ENCODE data around the gene SARDH. TPM values are rescaled to one million over a fixed set of nuclear protein-coding genes. Genes with fewer than 3 reads are reported as not detected.

Gene SARDH
- total RNA-seq, 4 donors from 2014 or later = 0.32 to 0.98 (median 0.44) TPM; not detected in 1

- Histone ChIP-seq H3K36me3 (no peaks in the 10 kb centered on the region), H3K9me3 (no peaks in the 10 kb centered on the region), H3K4me1 (no peaks in the 10 kb centered on the region), H3K27me3 (peaks cover 19% of the 10 kb centered on the region), H3K27ac (no peak overlapping the region), H3K4me3 (no peak overlapping the region)
- no peak for DNase-seq (ENCODE audit: low spot score in 2 of 2)
- WGBS = 94% methylated on average over 23 of the region's 25 CpGs
- no peak for TF ChIP-seq EP300 (IDR thresholded peaks at IDR 0.05)
- no peak for TF ChIP-seq POLR2A (IDR thresholded peaks at IDR 0.05)
- TF ChIP-seq, protein P1, sequence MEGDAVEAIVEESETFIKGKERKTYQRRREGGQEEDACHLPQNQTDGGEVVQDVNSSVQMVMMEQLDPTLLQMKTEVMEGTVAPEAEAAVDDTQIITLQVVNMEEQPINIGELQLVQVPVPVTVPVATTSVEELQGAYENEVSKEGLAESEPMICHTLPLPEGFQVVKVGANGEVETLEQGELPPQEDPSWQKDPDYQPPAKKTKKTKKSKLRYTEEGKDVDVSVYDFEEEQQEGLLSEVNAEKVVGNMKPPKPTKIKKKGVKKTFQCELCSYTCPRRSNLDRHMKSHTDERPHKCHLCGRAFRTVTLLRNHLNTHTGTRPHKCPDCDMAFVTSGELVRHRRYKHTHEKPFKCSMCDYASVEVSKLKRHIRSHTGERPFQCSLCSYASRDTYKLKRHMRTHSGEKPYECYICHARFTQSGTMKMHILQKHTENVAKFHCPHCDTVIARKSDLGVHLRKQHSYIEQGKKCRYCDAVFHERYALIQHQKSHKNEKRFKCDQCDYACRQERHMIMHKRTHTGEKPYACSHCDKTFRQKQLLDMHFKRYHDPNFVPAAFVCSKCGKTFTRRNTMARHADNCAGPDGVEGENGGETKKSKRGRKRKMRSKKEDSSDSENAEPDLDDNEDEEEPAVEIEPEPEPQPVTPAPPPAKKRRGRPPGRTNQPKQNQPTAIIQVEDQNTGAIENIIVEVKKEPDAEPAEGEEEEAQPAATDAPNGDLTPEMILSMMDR (IDR thresholded peaks at IDR 0.05) = no peak
- TF ChIP-seq POLR2AphosphoS5 (IDR thresholded peaks at IDR 0.05) = no peak
Measured at GRCh38 chr9:133692364-133692985, 45.7 kb downstream of the SARDH start.

- Histone ChIP-seq H3K4me3 (no peak overlapping the region), H3K9me3 (no peaks in the 10 kb centered on the region), H3K4me1 (no peaks in the 10 kb centered on the region), H3K36me3 (no peaks in the 10 kb centered on the region), H3K27ac (no peak overlapping the region), H3K27me3 (peaks cover 19% of the 10 kb centered on the region)
- 86% methylated on average over 17 of the region's 19 CpGs for WGBS
- no peak for DNase-seq (ENCODE audit: low spot score in 2 of 2)
- TF ChIP-seq EP300 (IDR thresholded peaks at IDR 0.05) (no peak), POLR2A (IDR thresholded peaks at IDR 0.05) (no peak), POLR2AphosphoS5 (IDR thresholded peaks at IDR 0.05) (no peak)
- TF ChIP-seq, protein P1 (IDR thresholded peaks at IDR 0.05) = no peak
Measured at GRCh38 chr9:133691626-133692363, 46.4 kb downstream of the SARDH start.

DNA sequence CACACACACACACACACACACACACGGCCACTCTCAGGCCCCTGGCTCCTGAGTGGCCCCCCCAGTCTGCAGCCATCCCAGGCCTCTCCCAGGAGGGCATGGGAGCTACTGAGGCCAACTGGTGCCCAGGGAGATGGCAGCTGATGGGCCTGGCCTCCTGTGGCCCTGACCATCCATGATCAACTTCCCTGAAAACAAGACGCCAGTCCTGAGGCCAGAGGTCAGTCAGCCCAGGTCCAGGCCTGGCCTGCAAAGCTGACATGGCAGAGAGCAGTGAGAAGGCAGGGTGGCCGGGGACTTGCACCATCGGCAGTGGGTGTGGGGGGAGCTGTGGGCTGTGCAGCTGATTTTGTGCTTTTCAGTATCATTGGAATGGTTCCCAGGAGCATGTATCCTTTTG lies 47.0 kb downstream of the SARDH start:
- no peaks in the 10 kb centered on the region for H3K9me3 ChIP-seq
- H3K27me3 ChIP-seq = peaks cover 17% of the 10 kb centered on the region
- H3K27ac ChIP-seq = no peak overlapping the region
- no peaks in the 10 kb centered on the region for H3K4me1 ChIP-seq
- no peaks in the 10 kb centered on the region for H3K36me3 ChIP-seq
- no peak for DNase-seq (ENCODE audit: low spot score in 2 of 2)
- TF ChIP-seq, protein P1 (IDR thresholded peaks at IDR 0.05) = no peak
- TF ChIP-seq POLR2A (IDR thresholded peaks at IDR 0.05) (no peak), EP300 (IDR thresholded peaks at IDR 0.05) (no peak), POLR2AphosphoS5 (IDR thresholded peaks at IDR 0.05) (no peak)
- H3K4me3 ChIP-seq = no peak overlapping the region
- 66% methylated on average over 3 of the region's 4 CpGs for WGBS

DNA sequence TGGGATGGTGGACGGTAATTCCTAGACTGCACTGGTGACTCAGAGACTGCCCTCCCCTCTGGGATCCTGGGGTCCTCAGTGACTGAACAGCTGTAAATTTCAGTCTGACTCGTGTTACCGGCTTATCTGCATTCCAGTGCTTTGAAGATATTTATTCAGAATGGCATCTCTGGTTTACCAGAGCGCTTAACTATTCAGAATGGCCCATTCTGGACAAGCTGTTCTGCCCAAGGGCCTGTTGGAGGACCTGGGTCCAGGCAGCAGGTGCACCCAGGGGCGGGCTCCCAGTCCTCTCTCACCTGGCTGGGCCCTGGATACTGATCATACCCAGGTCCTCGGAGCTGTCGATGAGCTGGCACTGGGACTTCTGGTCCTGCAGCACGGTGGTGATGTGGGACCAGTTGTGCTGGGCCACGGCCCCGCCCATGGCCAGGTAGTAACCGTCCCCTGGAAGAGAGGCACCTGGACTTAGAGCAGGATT lies 48.0 kb downstream of the SARDH start:
- Histone ChIP-seq H3K9me3 (no peaks in the 10 kb centered on the region), H3K27me3 (peaks cover 8% of the 10 kb centered on the region), H3K4me1 (no peaks in the 10 kb centered on the region), H3K27ac (no peak overlapping the region), H3K4me3 (no peak overlapping the region), H3K36me3 (no peaks in the 10 kb centered on the region)
- TF ChIP-seq POLR2A (IDR thresholded peaks at IDR 0.05) (no peak), EP300 (IDR thresholded peaks at IDR 0.05) (no peak), POLR2AphosphoS5 (IDR thresholded peaks at IDR 0.05) (no peak)
- TF ChIP-seq, protein P1 (IDR thresholded peaks at IDR 0.05) = no peak
- 79% methylated on average over 8 of the region's 11 CpGs for WGBS
- DNase-seq (ENCODE audit: low spot score in 2 of 2) = no peak

- no peak overlapping the region for H3K4me3 ChIP-seq
- peaks cover 2% of the 10 kb centered on the region for H3K4me1 ChIP-seq
- H3K27me3 ChIP-seq = peaks cover 3% of the 10 kb centered on the region
- H3K36me3 ChIP-seq = no peaks in the 10 kb centered on the region
- H3K27ac ChIP-seq = no peak overlapping the region
- no peak for TF ChIP-seq EP300 (IDR thresholded peaks at IDR 0.05)
- no peak for TF ChIP-seq POLR2A (IDR thresholded peaks at IDR 0.05)
- no peak for TF ChIP-seq POLR2AphosphoS5 (IDR thresholded peaks at IDR 0.05)
- TF ChIP-seq, protein P1 (IDR thresholded peaks at IDR 0.05) = no peak
- 84% methylated on average over 10 of the region's 10 CpGs for WGBS
- no peak for DNase-seq (ENCODE audit: low spot score in 2 of 2)
- no peaks in the 10 kb centered on the region for H3K9me3 ChIP-seq
Measured at GRCh38 chr9:133689151-133689763, 48.9 kb downstream of the SARDH start.
